Peyer's patch (tissue), 4 donors: ENCODE data around the gene ACSS1.

Source experiments
- POLR2A ChIP-seq, 2 donors: fragments of 450-650 bp; IDR thresholded peaks; one replicate each; pipeline ENCODE4 v1.5.1; 2017; ENCODE audit warnings: antibody characterized with exemption in 2 of 2, mild to moderate bottlenecking in 2 of 2, moderate library complexity in 2 of 2
- TF ChIP-seq, protein P1 (sequence below), 6 experiments: fragments of 450-650 bp in 4 of 6; fragments of 200-600 bp in 2 of 6; sonication (generic) in 1 of 6; IDR thresholded peaks; one replicate each; pipeline ENCODE4 v1.5.1; 2017 to 2019; ENCODE audit warnings: antibody characterized with exemption in 6 of 6, mild to moderate bottlenecking in 3 of 6, moderate library complexity in 1 of 6

DNA sequence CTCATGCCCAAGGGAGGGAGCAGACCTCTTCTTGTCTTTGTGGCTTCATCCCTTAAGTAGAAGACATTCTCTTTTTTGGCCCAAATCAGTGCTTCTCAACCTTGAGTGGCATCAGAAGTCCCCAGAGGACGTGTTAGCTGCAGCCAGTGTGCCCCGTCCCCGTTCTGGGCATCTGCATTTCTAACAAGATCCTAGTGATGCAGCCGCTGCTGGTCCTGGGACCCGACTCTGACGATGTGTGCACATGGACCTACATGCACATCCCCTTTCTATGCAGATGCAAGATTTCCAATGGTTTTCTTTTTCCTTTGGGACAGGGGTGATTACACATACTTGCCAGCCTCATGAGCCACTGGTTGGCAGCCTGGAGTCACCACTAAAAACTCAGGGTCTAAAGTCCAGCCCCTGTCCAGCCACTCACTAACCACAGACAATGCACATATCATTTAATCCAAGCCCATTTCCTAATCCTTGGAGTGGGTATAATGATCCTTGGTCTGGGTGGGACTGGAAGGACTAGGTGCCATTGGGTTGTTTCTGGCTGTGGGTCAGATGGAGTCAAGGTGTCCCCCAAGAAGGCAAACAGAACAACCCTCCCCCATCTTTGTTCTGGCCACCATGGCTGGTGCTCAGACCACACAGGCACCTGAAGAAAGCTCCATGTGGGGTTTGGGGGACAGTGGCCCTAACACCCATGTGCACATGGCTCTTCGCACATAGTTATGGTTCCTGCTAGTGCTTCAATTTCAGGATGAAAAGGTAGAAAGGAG lies 6.4 kb downstream of the ACSS1 start:
- TF ChIP-seq, protein P1, sequence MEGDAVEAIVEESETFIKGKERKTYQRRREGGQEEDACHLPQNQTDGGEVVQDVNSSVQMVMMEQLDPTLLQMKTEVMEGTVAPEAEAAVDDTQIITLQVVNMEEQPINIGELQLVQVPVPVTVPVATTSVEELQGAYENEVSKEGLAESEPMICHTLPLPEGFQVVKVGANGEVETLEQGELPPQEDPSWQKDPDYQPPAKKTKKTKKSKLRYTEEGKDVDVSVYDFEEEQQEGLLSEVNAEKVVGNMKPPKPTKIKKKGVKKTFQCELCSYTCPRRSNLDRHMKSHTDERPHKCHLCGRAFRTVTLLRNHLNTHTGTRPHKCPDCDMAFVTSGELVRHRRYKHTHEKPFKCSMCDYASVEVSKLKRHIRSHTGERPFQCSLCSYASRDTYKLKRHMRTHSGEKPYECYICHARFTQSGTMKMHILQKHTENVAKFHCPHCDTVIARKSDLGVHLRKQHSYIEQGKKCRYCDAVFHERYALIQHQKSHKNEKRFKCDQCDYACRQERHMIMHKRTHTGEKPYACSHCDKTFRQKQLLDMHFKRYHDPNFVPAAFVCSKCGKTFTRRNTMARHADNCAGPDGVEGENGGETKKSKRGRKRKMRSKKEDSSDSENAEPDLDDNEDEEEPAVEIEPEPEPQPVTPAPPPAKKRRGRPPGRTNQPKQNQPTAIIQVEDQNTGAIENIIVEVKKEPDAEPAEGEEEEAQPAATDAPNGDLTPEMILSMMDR (IDR thresholded peaks at IDR 0.05), result no peak
- TF ChIP-seq POLR2A (IDR thresholded peaks at IDR 0.05), result no peak
